HEK293 (cell line): Measurements from ENCODE around the gene TAL1.

ENCODE experiments used
- CTCF ChIA-PET: fragments of 350-600 bp; formaldehyde crosslinking; extraction: SDS; loops from one replicate; lab custom pipeline; 2021; ENCODE audit warnings: antibody characterized with exemption; lab: Yijun Ruan, JAX
- POLR2A ChIA-PET: fragments of 300-600 bp; formaldehyde crosslinking; extraction: SDS; loops from one replicate; lab custom pipeline; 2020; ENCODE audit warnings: antibody characterized with exemption, inconsistent platforms; lab: Yijun Ruan, JAX
- H3K27ac ChIP-seq: fragments of 200-500 bp; sonication (Bioruptor generic); 2 replicates; pipeline ENCODE4 v1.5.1; 2014; ENCODE audit warnings: low read depth, low read length, control low read depth, inconsistent platforms; ENCODE audit errors: extremely low read depth
- H3K36me3 ChIP-seq, 2 experiments: fragments of 200-500 bp in 1 of 2; sonication (Bioruptor generic) in 1 of 2; 1 replicate in 1 of 2; 2 replicates in 1 of 2; pipeline ENCODE4 v1.5.1; 2014 to 2017; ENCODE audit warnings: inconsistent platforms in 2 of 2, low read length in 2 of 2; ENCODE audit not compliant: control insufficient read depth in 2 of 2, insufficient read depth in 1 of 2
- H3K4me1 ChIP-seq: fragments of 200-500 bp; sonication (Bioruptor generic); 2 replicates; pipeline ENCODE4 v1.5.1; 2014; ENCODE audit warnings: mild to moderate bottlenecking, low read length, inconsistent platforms; ENCODE audit not compliant: control insufficient read depth, insufficient read depth
- H3K4me3 ChIP-seq: 2 replicates; pipeline ENCODE4 v1.5.1; 2011; ENCODE audit warnings: low read depth, mild to moderate bottlenecking, control low read depth, low read length, moderate library complexity
- H3K9me3 ChIP-seq: fragments of 200-500 bp; sonication (Bioruptor generic); 2 replicates; pipeline ENCODE4 v1.5.1; 2014; ENCODE audit warnings: low read depth, low read length, inconsistent platforms; ENCODE audit not compliant: control insufficient read depth, insufficient read depth
- ELK4 ChIP-seq: IDR thresholded peaks from 2 replicates; pipeline ENCODE4 v1.6.1; 2011; ENCODE audit warnings: mild to moderate bottlenecking, low read depth, low read length, borderline replicate concordance
- GLIS2 ChIP-seq: fragments of 450-650 bp; formaldehyde crosslinking; IDR thresholded peaks from 2 replicates; pipeline ENCODE4 v1.5.1; 2016; ENCODE audit warnings: missing biosample characterization, missing genetic modification characterization
- PRDM1 ChIP-seq: fragments of 450-650 bp; formaldehyde crosslinking; IDR thresholded peaks from 2 replicates; pipeline ENCODE4; 2016; ENCODE audit warnings: missing biosample characterization, missing genetic modification characterization
- SETDB1 ChIP-seq: IDR thresholded peaks from one replicate; pipeline ENCODE4 v1.6.1; 2017; ENCODE audit warnings: mild to moderate bottlenecking, low read length, moderate library complexity, mixed read lengths; ENCODE audit not compliant: insufficient read length
- SP2 ChIP-seq: fragments of 450-650 bp; formaldehyde crosslinking; IDR thresholded peaks from 2 replicates; pipeline ENCODE4 v1.5.1; 2016; ENCODE audit warnings: missing biosample characterization, missing genetic modification characterization
- ZBTB48 ChIP-seq: fragments of 450-650 bp; formaldehyde crosslinking; IDR thresholded peaks from 2 replicates; pipeline ENCODE4 v1.5.1; 2016; ENCODE audit warnings: missing biosample characterization, missing genetic modification characterization
- ZNF221 ChIP-seq: fragments of 450-650 bp; formaldehyde crosslinking; IDR thresholded peaks from 2 replicates; pipeline ENCODE4 v1.5.1; 2017; ENCODE audit warnings: missing biosample characterization, missing genetic modification characterization, borderline replicate concordance
- ZNF223 ChIP-seq: fragments of 450-650 bp; formaldehyde crosslinking; IDR thresholded peaks from 2 replicates; pipeline ENCODE4 v1.5.1; 2016; ENCODE audit warnings: missing biosample characterization, missing genetic modification characterization
- ZNF280D ChIP-seq: fragments of 450-650 bp; formaldehyde crosslinking; IDR thresholded peaks from 2 replicates; pipeline ENCODE4 v1.5.1; 2016; ENCODE audit warnings: missing biosample characterization, missing genetic modification characterization
- ZNF335 ChIP-seq: fragments of 450-650 bp; formaldehyde crosslinking; conservative IDR thresholded peaks from 2 replicates; pipeline ENCODE4 v1.5.1; 2016; ENCODE audit warnings: missing biosample characterization, missing genetic modification characterization
- ZNF354C ChIP-seq: fragments of 450-650 bp; formaldehyde crosslinking; IDR thresholded peaks from 2 replicates; pipeline ENCODE4 v1.5.1; 2016; ENCODE audit warnings: missing biosample characterization, missing genetic modification characterization, low read depth, borderline replicate concordance
- ZNF366 ChIP-seq: fragments of 450-650 bp; formaldehyde crosslinking; conservative IDR thresholded peaks from 2 replicates; pipeline ENCODE4 v1.5.1; 2016; ENCODE audit warnings: missing biosample characterization, missing genetic modification characterization
- ZNF423 ChIP-seq: fragments of 450-650 bp; formaldehyde crosslinking; IDR thresholded peaks from 2 replicates; pipeline ENCODE4 v1.5.1; 2016; ENCODE audit warnings: missing biosample characterization, missing genetic modification characterization
- ZNF530 ChIP-seq: fragments of 450-650 bp; formaldehyde crosslinking; IDR thresholded peaks from 2 replicates; pipeline ENCODE4 v1.5.1; 2016; ENCODE audit warnings: low read depth, missing biosample characterization, missing genetic modification characterization
- ZNF600 ChIP-seq: fragments of 450-650 bp; formaldehyde crosslinking; IDR thresholded peaks from 2 replicates; pipeline ENCODE4 v1.5.1; 2016; ENCODE audit warnings: missing biosample characterization, missing genetic modification characterization
- ZNF747 ChIP-seq: fragments of 450-650 bp; formaldehyde crosslinking; IDR thresholded peaks from 2 replicates; pipeline ENCODE4 v1.5.1; 2016; ENCODE audit warnings: missing biosample characterization, missing genetic modification characterization
- TF ChIP-seq, protein P1 (sequence below): fragments of 450-650 bp; formaldehyde crosslinking; IDR thresholded peaks from 2 replicates; pipeline ENCODE4 v1.5.1; 2016; ENCODE audit warnings: missing biosample characterization, missing genetic modification characterization
- TF ChIP-seq, protein P2 (sequence below): fragments of 450-650 bp; formaldehyde crosslinking; IDR thresholded peaks from 2 replicates; pipeline ENCODE4 v1.5.1; 2017; ENCODE audit warnings: missing biosample characterization, missing genetic modification characterization
- TF ChIP-seq, protein P3 (sequence below): fragments of 450-650 bp; formaldehyde crosslinking; IDR thresholded peaks from 2 replicates; pipeline ENCODE4 v1.5.1; 2016; ENCODE audit warnings: missing biosample characterization, missing genetic modification characterization, low read depth

Gene TAL1

DNA sequence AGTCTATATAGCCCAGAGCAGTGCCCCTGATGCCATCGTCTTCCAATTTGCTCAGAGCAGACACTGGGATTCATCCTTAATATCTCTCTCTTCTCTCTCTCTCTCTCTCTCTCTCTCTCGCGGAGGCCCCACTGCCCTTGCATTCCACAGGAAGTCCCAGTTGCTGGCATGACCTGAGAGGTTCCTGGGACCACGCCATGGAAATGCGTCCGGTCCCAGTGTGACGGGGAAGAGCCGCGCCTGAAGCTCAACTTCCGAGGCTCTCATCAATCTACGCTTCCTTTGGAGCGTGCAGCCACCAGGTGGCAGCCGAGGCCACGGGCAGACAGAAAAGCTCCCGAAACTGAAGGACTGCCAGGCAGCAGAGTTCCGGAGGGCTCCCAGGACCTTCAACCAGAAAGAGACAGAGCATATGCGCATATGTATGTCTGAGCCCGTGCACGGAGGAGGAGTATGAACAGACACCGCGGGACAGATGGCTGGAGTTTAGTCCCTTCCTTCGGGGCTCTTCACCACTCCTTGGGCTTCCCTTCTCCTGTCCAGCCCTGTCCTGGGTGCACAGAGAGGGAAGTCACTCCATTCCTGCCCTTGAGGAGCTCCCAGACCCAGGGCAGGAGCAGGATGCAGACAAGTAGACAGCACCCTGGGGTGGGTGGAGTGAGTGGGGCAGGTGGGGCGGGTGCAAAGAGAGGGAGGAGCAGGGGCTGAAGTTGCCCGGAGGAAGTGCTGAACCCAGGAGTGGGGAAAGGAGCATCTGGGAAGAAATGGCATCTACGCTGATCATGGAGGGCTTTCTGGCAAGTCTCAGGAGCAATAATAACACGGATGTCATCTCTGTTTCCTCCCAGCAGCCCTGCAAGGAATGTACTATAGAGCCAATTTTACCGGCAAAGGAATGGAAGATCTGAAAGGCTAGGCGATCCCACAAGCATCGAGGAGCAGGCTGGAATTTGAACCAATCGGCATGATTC, 52.7 kb downstream of the TAL1 start (continued):
- no peak for TF ChIP-seq ZNF747

- no peaks in the 10 kb centered on the region for H3K9me3 ChIP-seq
- ChIA-PET CTCF (interaction anchor here (0.7 to 4.4 kb wide), 32 partner anchors 9 to 1025 kb away, joined by 3 to 78 read pairs (median 4); partner anchors contain the start of genes PDZK1IP1 and STIL), POLR2A (interaction anchor here (0.7 to 2.2 kb wide), 5 partner anchors 11 to 259 kb away, joined by 3 to 23 read pairs (median 4); partner anchors contain the start of genes FOXD2, PDZK1IP1 and STIL)
- no peaks in the 10 kb centered on the region for H3K36me3 ChIP-seq
- H3K27ac ChIP-seq = no peak overlapping the region
- peak overlapping the region; percentile 23; the same call in 1 of the 2 replicates for H3K4me3 ChIP-seq
- TF ChIP-seq ZNF600 (no peak), ZBTB48 (tag by site-specific recombination) (0 out of 2 replicates have a peak, but pooled peaks have one; percentile 21)
- TF ChIP-seq, protein P1, sequence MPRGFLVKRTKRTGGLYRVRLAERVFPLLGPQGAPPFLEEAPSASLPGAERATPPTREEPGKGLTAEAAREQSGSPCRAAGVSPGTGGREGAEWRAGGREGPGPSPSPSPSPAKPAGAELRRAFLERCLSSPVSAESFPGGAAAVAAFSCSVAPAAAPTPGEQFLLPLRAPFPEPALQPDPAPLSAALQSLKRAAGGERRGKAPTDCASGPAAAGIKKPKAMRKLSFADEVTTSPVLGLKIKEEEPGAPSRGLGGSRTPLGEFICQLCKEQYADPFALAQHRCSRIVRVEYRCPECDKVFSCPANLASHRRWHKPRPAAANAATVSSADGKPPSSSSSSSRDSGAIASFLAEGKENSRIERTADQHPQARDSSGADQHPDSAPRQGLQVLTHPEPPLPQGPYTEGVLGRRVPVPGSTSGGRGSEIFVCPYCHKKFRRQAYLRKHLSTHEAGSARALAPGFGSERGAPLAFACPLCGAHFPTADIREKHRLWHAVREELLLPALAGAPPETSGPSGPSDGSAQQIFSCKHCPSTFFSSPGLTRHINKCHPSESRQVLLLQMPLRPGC (tag by site-specific recombination) = no peak
- TF ChIP-seq, all 188 proteins: peak for 1
- H3K4me1 ChIP-seq = no peaks in the 10 kb centered on the region
These were observed 53.4 kb downstream of the TAL1 start for GRCh38 chr1:47178654-47179016.

DNA sequence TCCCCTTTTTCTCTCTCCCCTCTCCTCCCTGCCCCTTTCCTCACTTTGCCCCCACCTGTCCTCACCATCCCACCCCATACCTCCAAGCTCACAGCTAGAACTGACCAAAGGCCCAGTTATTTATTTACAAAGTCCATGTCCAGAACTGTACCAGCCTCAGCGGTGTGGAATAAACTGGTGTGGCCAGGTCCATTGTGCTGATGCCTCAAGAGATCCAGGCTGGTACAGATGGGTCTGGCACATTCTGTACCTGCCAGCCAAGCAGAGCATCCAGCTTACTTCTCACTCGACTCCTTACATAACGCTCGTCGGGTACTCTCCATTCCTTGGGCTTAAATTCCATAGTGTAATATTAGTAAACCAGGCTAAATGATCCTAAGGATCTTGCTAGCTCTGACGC, 54.0 kb downstream of the TAL1 start:
- no peak overlapping the region for H3K4me3 ChIP-seq
- H3K27ac ChIP-seq = no peak overlapping the region
- no peaks in the 10 kb centered on the region for H3K36me3 ChIP-seq
- CTCF ChIA-PET = interaction anchor here (0.7 to 4.4 kb wide), 14 partner anchors 15 to 1026 kb away, joined by 3 to 78 read pairs (median 4); partner anchors contain the start of gene PDZK1IP1
- TF ChIP-seq, protein P2, sequence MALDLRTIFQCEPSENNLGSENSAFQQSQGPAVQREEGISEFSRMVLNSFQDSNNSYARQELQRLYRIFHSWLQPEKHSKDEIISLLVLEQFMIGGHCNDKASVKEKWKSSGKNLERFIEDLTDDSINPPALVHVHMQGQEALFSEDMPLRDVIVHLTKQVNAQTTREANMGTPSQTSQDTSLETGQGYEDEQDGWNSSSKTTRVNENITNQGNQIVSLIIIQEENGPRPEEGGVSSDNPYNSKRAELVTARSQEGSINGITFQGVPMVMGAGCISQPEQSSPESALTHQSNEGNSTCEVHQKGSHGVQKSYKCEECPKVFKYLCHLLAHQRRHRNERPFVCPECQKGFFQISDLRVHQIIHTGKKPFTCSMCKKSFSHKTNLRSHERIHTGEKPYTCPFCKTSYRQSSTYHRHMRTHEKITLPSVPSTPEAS (tag by site-specific recombination) = no peak
- TF ChIP-seq ZNF221 (no peak), ZNF223 (tag by site-specific recombination) (no peak), ZNF423 (no peak), ZNF354C (tag by site-specific recombination) (no peak), GLIS2 (tag by site-specific recombination) (no peak), ELK4 (no peak), SETDB1 (no peak), ZNF530 (tag by site-specific recombination) (no peak), ZNF366 (tag by site-specific recombination) (no peak), ZNF335 (tag by site-specific recombination) (no peak), ZNF280D (tag by site-specific recombination) (no peak), PRDM1 (no peak), SP2 (tag by site-specific recombination) (no peak)
- TF ChIP-seq, protein P3, sequence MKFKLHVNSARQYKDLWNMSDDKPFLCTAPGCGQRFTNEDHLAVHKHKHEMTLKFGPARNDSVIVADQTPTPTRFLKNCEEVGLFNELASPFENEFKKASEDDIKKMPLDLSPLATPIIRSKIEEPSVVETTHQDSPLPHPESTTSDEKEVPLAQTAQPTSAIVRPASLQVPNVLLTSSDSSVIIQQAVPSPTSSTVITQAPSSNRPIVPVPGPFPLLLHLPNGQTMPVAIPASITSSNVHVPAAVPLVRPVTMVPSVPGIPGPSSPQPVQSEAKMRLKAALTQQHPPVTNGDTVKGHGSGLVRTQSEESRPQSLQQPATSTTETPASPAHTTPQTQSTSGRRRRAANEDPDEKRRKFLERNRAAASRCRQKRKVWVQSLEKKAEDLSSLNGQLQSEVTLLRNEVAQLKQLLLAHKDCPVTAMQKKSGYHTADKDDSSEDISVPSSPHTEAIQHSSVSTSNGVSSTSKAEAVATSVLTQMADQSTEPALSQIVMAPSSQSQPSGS (tag by site-specific recombination) = no peak
- TF ChIP-seq, all 188 proteins: peak for 0
- H3K9me3 ChIP-seq = no peaks in the 10 kb centered on the region
- H3K4me1 ChIP-seq = no peaks in the 10 kb centered on the region
- POLR2A ChIA-PET = interaction anchor here (2.2 kb wide), 1 partner anchor 136 kb away, joined by 23 read pairs; the partner anchor contains the start of gene STIL
